HG03442 (cell line): ENCODE data around the gene TFDP1.
"Not testable (repeated sequence)": the region's sequence is repeated elsewhere in the genome, so short reads cannot be mapped to it uniquely, and the experiment has no call there.

Source experiments
- ATAC-seq: cut with Tn5 transposase; IDR thresholded peaks from one replicate; pipeline ENCODE4 v1.9.1; 2021; ENCODE audit warnings: mild to moderate bottlenecking, moderate library complexity; ENCODE audit not compliant: unreplicated experiment

TFDP1 gene

GRCh38 chr13:113548778-113549621 is 35.6 kb upstream of the TFDP1 start:
- ATAC-seq = no peak

- ATAC-seq = no peak
These were observed 34.1 kb upstream of the TFDP1 start for GRCh38 chr13:113550453-113550852.

GRCh38 chr13:113551081-113552000 is 33.2 kb upstream of the TFDP1 start:
- ATAC-seq = no peak

GRCh38 chr13:113552079-113552478 is 32.5 kb upstream of the TFDP1 start:
- no peak for ATAC-seq

GRCh38 chr13:113552786-113553434 is 31.6 kb upstream of the TFDP1 start:
- ATAC-seq = no peak

- ATAC-seq = no peak
These were observed 30.8 kb upstream of the TFDP1 start for GRCh38 chr13:113553511-113554332.

GRCh38 chr13:113554333-113554700 is 30.2 kb upstream of the TFDP1 start:
- no peak for ATAC-seq

GRCh38 chr13:113555141-113555540 is 29.4 kb upstream of the TFDP1 start:
- no peak for ATAC-seq

GRCh38 chr13:113557013-113557412 is 27.5 kb upstream of the TFDP1 start:
- no peak for ATAC-seq

- ATAC-seq = no peak
These were observed 26.1 kb upstream of the TFDP1 start for GRCh38 chr13:113558461-113558860.

GRCh38 chr13:113559061-113559460 is 25.5 kb upstream of the TFDP1 start:
- ATAC-seq = no peak

GRCh38 chr13:113559901-113560644 is 24.5 kb upstream of the TFDP1 start:
- ATAC-seq = no peak

- ATAC-seq = no peak
These were observed 23.7 kb upstream of the TFDP1 start for GRCh38 chr13:113560645-113561416.

- ATAC-seq = no peak
These were observed 23.0 kb upstream of the TFDP1 start for GRCh38 chr13:113561417-113562084.

GRCh38 chr13:113562085-113562749 is 22.3 kb upstream of the TFDP1 start:
- ATAC-seq = no peak

GRCh38 chr13:113562844-113563243 is 21.7 kb upstream of the TFDP1 start:
- no peak for ATAC-seq

- ATAC-seq = not testable (repeated sequence)
These were observed 21.0 kb upstream of the TFDP1 start for GRCh38 chr13:113563511-113563910.
